ENCODE results near the gene PDGFRB.

DNA sequence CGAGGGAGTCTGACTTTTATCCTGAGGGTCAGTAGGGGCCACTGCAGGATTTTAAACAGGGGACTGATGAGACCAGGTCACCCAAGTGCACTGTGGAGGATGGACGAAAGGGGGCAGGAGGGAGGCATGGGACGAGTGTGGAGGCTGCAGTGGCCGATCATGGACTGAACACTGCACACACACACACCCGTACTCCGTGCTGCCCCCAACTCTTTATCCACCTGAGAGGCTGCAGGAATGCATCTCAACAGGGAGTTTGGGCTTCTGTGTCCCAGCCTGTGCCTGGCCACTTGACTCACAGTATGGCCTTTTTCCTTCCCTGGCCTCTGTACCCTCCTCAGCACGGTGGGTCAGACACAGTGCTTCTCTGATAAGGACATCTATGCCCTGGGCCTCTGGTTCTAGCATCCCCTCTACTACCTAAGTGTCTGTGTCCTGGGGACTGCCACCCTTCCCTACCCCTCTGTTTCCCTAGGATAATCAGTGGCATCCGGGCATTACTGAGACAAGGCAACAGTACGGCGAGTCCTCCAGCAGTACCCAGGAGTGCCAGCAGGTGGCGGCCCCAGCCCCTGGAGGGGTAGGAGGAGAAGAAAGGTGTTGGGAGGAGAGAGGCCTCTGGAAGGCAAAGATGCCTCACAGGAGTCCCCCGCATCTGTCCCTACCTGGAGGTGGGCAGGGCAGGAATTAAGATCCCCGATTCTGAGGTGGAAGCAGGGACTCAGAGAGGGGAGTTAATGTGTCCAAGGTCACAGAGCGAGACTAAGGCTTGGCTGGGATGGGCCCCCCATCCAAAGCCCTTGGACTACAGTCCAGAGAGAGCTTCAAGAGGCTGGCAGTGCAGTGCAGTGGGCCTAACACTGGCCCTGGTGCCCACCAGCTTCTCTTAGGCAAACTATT lies 5.8 kb upstream of the PDGFRB start:
- TF ChIP-seq, protein P1, sequence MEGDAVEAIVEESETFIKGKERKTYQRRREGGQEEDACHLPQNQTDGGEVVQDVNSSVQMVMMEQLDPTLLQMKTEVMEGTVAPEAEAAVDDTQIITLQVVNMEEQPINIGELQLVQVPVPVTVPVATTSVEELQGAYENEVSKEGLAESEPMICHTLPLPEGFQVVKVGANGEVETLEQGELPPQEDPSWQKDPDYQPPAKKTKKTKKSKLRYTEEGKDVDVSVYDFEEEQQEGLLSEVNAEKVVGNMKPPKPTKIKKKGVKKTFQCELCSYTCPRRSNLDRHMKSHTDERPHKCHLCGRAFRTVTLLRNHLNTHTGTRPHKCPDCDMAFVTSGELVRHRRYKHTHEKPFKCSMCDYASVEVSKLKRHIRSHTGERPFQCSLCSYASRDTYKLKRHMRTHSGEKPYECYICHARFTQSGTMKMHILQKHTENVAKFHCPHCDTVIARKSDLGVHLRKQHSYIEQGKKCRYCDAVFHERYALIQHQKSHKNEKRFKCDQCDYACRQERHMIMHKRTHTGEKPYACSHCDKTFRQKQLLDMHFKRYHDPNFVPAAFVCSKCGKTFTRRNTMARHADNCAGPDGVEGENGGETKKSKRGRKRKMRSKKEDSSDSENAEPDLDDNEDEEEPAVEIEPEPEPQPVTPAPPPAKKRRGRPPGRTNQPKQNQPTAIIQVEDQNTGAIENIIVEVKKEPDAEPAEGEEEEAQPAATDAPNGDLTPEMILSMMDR (IDR thresholded peaks at IDR 0.05): peak; percentile 98
- TF ChIP-seq, protein P2, sequence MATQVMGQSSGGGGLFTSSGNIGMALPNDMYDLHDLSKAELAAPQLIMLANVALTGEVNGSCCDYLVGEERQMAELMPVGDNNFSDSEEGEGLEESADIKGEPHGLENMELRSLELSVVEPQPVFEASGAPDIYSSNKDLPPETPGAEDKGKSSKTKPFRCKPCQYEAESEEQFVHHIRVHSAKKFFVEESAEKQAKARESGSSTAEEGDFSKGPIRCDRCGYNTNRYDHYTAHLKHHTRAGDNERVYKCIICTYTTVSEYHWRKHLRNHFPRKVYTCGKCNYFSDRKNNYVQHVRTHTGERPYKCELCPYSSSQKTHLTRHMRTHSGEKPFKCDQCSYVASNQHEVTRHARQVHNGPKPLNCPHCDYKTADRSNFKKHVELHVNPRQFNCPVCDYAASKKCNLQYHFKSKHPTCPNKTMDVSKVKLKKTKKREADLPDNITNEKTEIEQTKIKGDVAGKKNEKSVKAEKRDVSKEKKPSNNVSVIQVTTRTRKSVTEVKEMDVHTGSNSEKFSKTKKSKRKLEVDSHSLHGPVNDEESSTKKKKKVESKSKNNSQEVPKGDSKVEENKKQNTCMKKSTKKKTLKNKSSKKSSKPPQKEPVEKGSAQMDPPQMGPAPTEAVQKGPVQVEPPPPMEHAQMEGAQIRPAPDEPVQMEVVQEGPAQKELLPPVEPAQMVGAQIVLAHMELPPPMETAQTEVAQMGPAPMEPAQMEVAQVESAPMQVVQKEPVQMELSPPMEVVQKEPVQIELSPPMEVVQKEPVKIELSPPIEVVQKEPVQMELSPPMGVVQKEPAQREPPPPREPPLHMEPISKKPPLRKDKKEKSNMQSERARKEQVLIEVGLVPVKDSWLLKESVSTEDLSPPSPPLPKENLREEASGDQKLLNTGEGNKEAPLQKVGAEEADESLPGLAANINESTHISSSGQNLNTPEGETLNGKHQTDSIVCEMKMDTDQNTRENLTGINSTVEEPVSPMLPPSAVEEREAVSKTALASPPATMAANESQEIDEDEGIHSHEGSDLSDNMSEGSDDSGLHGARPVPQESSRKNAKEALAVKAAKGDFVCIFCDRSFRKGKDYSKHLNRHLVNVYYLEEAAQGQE (IDR thresholded peaks at IDR 0.05; ENCODE audit: insufficient read depth in 1 of 2, low read depth in 2 of 2, low read length in 1 of 2): no peak
